ENCODE results near the gene THAP4.

- TF ChIP-seq ZNF274 (IDR thresholded peaks at IDR 0.05; ENCODE audit: low read depth, low read length) = no peak
- no peak for TF ChIP-seq YY1 (IDR thresholded peaks at IDR 0.05; ENCODE audit: insufficient read depth, insufficient read length)
Observed at GRCh38 chr2:241677392-241677791, 40.4 kb upstream of the THAP4 start.

All from NT2/D1 (cell line).